ENCODE results near the gene JAKMIP2.

- TF ChIP-seq CTCF (IDR thresholded peaks at IDR 0.05), result no peak
- TF ChIP-seq POLR2A (IDR thresholded peaks at IDR 0.05), result no peak
These were observed 68.8 kb downstream of the JAKMIP2 start for GRCh38 chr5:147713550-147714295.
